Karpas-422 (cell line): ENCODE data around the gene HOMER1. TPM values are rescaled to one million over a fixed set of nuclear protein-coding genes. Genes with fewer than 3 reads are reported as not detected.

Experiments used
- DNase-seq: peaks from one replicate; pipeline ENCODE4 v3.0.0-alpha.2; 2015
- H2AFZ ChIP-seq: fragments of 200-600 bp; sonication (generic); 2 replicates; pipeline ENCODE4 v1.6.1; 2014; ENCODE audit warnings: antibody characterized with exemption, low read length, mixed read lengths
- H3K27ac ChIP-seq: fragments of 200-600 bp; sonication (generic); 2 replicates; pipeline ENCODE4 v1.5.1; 2014; ENCODE audit warnings: mild to moderate bottlenecking, low read length, moderate library complexity
- H3K27me3 ChIP-seq: fragments of 200-600 bp; sonication (generic); 2 replicates; pipeline ENCODE4 v1.6.1; 2014; ENCODE audit warnings: low read length, mixed read lengths
- H3K36me3 ChIP-seq: fragments of 200-600 bp; sonication (generic); 2 replicates; pipeline ENCODE4 v1.6.1; 2014; ENCODE audit warnings: low read length, mixed read lengths; ENCODE audit not compliant: insufficient read depth
- H3K4me1 ChIP-seq: fragments of 200-600 bp; sonication (generic); 2 replicates; pipeline ENCODE4 v1.6.1; 2014; ENCODE audit warnings: mild to moderate bottlenecking, low read length, mixed read lengths
- H3K4me2 ChIP-seq: fragments of 200-600 bp; sonication (generic); 2 replicates; pipeline ENCODE4 v1.6.1; 2014; ENCODE audit warnings: low read length, low read depth, mild to moderate bottlenecking; ENCODE audit not compliant: poor library complexity, severe bottlenecking
- H3K4me3 ChIP-seq: fragments of 200-600 bp; sonication (generic); 2 replicates; pipeline ENCODE4 v1.5.1; 2014; ENCODE audit warnings: mild to moderate bottlenecking, antibody characterized with exemption, low read length, mixed read lengths
- H3K79me2 ChIP-seq: fragments of 200-600 bp; sonication (generic); 2 replicates; pipeline ENCODE4 v1.6.1; 2014; ENCODE audit warnings: mild to moderate bottlenecking, low read length, mixed read lengths
- H3K9ac ChIP-seq: fragments of 200-600 bp; sonication (generic); 2 replicates; pipeline ENCODE4 v1.6.0; 2014; ENCODE audit warnings: low read length
- H3K9me2 ChIP-seq: fragments of 200-600 bp; sonication (generic), shearing (Covaris generic); replicated peaks from 2 replicates; pipeline ENCODE4 v1.6.0; 2014; ENCODE audit warnings: mild to moderate bottlenecking, low read length, moderate library complexity; ENCODE audit not compliant: insufficient read depth
- H3K9me3 ChIP-seq: fragments of 300-700, 200-600 bp; sonication (generic); 2 replicates; pipeline ENCODE4 v1.6.1; 2014; ENCODE audit warnings: low read length, mixed read lengths
- H4K20me1 ChIP-seq: fragments of 200-600 bp; sonication (generic); 2 replicates; pipeline ENCODE4 v1.6.1; 2014; ENCODE audit warnings: mild to moderate bottlenecking, antibody characterized with exemption, low read length, low read depth; ENCODE audit not compliant: insufficient read depth
- total RNA-seq: library from RNA; depleted of rRNA; stranded (reverse); fragments of >200 nt; shearing (Covaris generic); gene quantifications from 2 replicates; pipeline ENCODE4 v1.2.3, GENCODE V29; 2014; ENCODE audit warnings: low replicate concordance

The HOMER1 gene
- total RNA-seq, 1 experiment from 2014 or later = 1.1 TPM

DNA sequence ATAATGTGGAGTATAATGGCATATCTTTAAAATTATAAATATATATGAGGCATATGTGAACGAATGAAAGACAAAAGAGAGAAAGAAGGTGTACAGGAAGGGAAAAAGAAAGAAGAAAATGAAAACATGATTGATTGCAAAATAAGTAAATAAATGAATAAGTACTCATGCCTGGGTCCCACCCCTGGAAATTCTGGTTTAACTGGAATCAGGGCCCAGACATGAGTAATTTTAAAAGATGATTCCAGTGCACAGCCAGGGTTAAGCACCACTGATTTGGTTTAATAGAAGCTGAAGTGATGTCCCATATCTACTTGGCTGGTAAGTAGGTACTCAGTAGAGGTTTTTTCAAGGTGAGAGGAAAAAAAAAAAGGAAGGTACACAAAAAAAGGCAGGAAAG lies 34.0 kb upstream of the HOMER1 start:
- H3K36me3 ChIP-seq = no peaks in the 10 kb centered on the region
- H3K9ac ChIP-seq = no peak overlapping the region
- no peak for DNase-seq
- H3K9me3 ChIP-seq = no peaks in the 10 kb centered on the region
- H3K4me2 ChIP-seq = no peak overlapping the region
- no peaks in the 10 kb centered on the region for H4K20me1 ChIP-seq
- H3K27ac ChIP-seq = no peak overlapping the region
- H3K9me2 ChIP-seq = no peaks in the 10 kb centered on the region
- H3K27me3 ChIP-seq = no peaks in the 10 kb centered on the region
- H3K79me2 ChIP-seq = no peaks in the 10 kb centered on the region
- H3K4me1 ChIP-seq = no peaks in the 10 kb centered on the region
- H3K4me3 ChIP-seq = no peak overlapping the region
- H2AFZ ChIP-seq = no peak overlapping the region

DNA sequence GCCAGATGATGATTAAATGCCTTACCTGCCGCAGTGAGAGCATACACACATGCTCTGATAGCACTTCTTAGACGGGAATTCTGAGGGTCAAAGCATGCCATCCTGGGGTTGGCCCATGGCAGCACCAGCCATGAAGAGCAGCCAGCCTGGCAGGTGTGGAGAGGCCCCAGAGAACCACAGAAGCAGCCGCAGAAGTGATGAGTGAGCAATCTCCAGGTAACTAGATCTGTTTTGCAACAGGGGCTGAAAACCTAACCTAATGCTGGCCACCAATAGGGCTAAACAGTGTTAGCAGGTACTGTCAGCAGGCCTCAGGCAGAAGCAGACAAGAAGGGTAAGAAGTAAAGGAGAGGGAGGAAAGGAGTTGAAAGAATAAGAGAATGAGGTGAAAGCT lies 33.5 kb upstream of the HOMER1 start:
- H2AFZ ChIP-seq = no peak overlapping the region
- H3K27ac ChIP-seq = no peak overlapping the region
- H4K20me1 ChIP-seq = no peaks in the 10 kb centered on the region
- H3K79me2 ChIP-seq = no peaks in the 10 kb centered on the region
- no peak overlapping the region for H3K4me3 ChIP-seq
- no peaks in the 10 kb centered on the region for H3K4me1 ChIP-seq
- no peaks in the 10 kb centered on the region for H3K36me3 ChIP-seq
- H3K9ac ChIP-seq = no peak overlapping the region
- no peaks in the 10 kb centered on the region for H3K9me3 ChIP-seq
- H3K4me2 ChIP-seq = no peak overlapping the region
- no peaks in the 10 kb centered on the region for H3K9me2 ChIP-seq
- no peak for DNase-seq
- H3K27me3 ChIP-seq = no peaks in the 10 kb centered on the region

DNA sequence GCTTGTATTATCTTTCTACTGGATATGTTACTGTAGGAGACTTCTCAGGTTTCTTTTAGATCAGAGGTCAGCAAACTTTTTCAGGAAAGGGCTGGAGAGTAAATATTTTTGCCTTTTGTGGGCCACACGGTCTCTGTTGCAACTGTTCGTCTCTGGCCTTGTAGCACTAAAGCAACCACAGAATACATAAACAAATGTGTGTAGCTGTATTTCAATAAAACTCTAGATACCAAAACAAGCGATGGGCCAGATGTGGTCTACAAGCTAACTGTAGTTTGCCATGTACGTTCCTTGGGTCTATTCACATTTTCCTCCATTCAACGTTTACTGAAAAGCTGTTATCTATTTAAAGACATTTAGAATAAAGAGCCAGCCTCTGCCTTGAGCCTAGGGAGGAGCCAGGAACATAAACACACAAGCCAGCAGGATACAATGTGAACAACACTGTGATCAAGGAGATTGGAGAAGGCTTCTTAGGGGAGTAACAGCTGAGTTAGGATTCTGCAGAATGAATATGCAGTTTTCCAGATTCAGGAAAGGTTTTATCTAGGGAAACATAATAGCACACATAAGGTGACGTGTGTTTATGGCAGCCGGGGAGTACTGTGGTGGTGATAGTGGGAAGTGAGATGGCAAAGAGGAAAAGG lies 33.0 kb upstream of the HOMER1 start:
- Histone ChIP-seq H3K4me1 (no peaks in the 10 kb centered on the region), H3K4me3 (no peak overlapping the region), H4K20me1 (no peaks in the 10 kb centered on the region), H2AFZ (no peak overlapping the region), H3K4me2 (no peak overlapping the region), H3K27me3 (no peaks in the 10 kb centered on the region), H3K9me3 (no peaks in the 10 kb centered on the region), H3K27ac (no peak overlapping the region), H3K79me2 (no peaks in the 10 kb centered on the region), H3K9me2 (no peaks in the 10 kb centered on the region), H3K9ac (no peak overlapping the region), H3K36me3 (no peaks in the 10 kb centered on the region)
- DNase-seq = no peak

DNA sequence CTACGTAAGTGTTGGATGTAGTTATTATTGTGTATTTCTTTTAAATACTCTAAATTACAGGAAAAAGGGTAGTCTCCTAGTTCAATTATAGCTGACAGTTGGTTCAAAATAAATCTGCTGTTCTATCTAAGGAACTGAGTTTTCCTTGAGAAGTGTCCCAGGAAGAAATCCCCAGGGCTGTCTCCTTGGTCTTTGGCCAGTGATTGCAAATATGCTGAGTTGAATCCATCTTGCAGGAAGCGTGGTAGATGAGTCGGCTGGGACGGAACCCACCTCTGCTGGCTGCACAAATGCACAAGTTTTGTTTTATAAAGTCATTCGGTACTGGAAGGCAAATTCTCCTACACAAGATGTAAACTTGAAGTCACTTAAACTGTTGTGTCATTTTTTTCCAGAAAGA lies 30.2 kb upstream of the HOMER1 start:
- H3K79me2 ChIP-seq = no peaks in the 10 kb centered on the region
- H3K27me3 ChIP-seq = no peaks in the 10 kb centered on the region
- H2AFZ ChIP-seq = no peak overlapping the region
- H3K27ac ChIP-seq = no peak overlapping the region
- H3K4me1 ChIP-seq = no peaks in the 10 kb centered on the region
- no peaks in the 10 kb centered on the region for H3K9me3 ChIP-seq
- H3K9me2 ChIP-seq = no peaks in the 10 kb centered on the region
- H3K4me3 ChIP-seq = no peak overlapping the region
- no peaks in the 10 kb centered on the region for H4K20me1 ChIP-seq
- no peak for DNase-seq
- no peak overlapping the region for H3K4me2 ChIP-seq
- H3K36me3 ChIP-seq = no peaks in the 10 kb centered on the region
- H3K9ac ChIP-seq = no peak overlapping the region

DNA sequence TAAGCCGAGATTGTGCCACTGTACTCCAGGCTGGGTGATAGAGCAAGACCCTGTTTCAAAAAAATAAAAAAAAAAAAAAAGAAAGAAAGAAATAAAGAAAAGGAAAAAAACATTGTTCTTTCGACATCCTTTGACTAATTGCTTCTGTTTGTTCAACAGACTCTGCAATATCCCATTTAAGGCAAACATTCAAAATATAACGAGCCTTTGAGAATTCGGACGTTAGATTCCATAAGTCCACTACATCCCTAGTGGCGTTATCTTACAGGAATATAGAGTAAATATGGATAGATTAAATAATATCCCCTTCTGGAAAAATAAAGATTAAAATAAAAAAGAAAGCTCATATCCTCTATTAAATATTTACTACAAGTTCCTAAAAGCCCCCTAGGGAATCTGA lies 27.0 kb upstream of the HOMER1 start:
- no peak overlapping the region for H3K27ac ChIP-seq
- no peaks in the 10 kb centered on the region for H3K27me3 ChIP-seq
- no peak for DNase-seq
- H4K20me1 ChIP-seq = no peaks in the 10 kb centered on the region
- no peak overlapping the region for H3K9ac ChIP-seq
- H3K36me3 ChIP-seq = no peaks in the 10 kb centered on the region
- no peak overlapping the region for H3K4me2 ChIP-seq
- H3K4me3 ChIP-seq = no peak overlapping the region
- no peaks in the 10 kb centered on the region for H3K79me2 ChIP-seq
- no peaks in the 10 kb centered on the region for H3K9me3 ChIP-seq
- H3K4me1 ChIP-seq = no peaks in the 10 kb centered on the region
- H3K9me2 ChIP-seq = no peaks in the 10 kb centered on the region
- H2AFZ ChIP-seq = no peak overlapping the region

DNA sequence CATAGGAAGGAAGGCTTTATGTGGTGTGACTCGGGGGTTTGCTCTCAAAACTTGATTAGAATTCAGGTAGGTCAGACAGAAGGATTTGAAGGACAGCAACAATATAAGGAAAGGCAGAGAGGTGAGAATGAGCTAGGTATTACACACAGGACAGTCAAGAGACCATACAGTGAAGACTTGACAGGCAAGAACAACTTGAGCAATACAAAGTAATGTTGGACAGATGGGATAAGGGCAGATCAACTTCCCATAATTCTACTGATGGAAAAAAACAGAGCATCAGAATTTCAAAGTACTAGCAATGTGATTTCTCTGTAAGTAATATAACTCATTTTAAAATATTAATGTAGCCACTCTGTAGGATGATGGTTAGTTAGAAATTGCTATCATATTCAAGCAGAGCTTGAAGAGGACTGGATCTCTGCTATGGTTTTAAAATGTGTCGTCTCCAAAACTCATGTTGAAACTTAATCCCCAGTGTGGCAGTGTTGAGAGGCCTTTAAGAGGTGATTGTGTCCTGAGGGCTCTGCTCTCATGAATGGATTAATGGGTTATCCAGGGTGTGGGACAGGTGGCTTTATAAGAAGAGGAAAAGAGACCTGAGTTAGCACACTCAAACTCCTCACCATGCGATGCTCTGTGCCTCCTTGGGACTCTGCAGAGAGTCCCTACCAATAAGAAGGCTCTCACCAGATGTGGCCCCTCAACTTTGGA lies 22.4 kb upstream of the HOMER1 start:
- no peak overlapping the region for H3K27ac ChIP-seq
- H3K79me2 ChIP-seq = no peaks in the 10 kb centered on the region
- DNase-seq = no peak
- H3K4me2 ChIP-seq = no peak overlapping the region
- H3K4me1 ChIP-seq = no peaks in the 10 kb centered on the region
- no peaks in the 10 kb centered on the region for H3K9me3 ChIP-seq
- no peaks in the 10 kb centered on the region for H4K20me1 ChIP-seq
- no peak overlapping the region for H2AFZ ChIP-seq
- no peaks in the 10 kb centered on the region for H3K9me2 ChIP-seq
- H3K36me3 ChIP-seq = no peaks in the 10 kb centered on the region
- no peaks in the 10 kb centered on the region for H3K27me3 ChIP-seq
- no peak overlapping the region for H3K4me3 ChIP-seq
- no peak overlapping the region for H3K9ac ChIP-seq

DNA sequence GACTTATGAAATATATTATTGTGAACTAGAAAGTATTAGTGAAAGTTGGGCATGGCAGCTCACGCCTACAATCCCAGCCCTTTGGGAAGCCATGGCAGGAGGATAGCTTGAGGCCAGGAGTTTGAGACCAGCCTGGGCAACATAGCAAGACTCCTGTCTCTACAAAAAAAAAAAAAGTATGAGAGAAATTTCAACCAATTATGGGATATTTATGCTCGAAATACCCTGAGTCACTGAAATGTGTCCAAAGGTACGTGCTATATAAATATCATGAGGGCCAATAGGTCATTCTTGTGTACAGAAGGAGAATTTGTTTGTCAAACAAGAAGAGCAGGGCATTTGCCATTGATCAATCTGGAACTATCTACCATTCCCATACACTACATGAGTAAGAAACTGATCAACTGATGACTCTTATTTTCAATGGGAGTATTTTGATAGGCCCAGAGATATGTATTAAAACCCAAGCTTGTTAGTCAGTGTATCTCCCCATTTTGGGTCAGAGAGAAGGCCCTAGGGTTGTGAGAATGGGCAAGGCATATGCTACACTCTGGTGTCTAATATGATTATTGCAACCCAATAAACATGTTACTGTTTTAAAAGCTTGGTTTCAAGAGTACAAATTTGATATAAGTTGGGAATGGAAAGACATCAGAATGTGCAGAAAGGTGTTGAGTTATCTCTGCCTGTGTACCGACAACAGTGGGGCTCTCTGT lies 21.7 kb upstream of the HOMER1 start:
- Histone ChIP-seq H2AFZ (no peak overlapping the region), H3K4me2 (no peak overlapping the region)

DNA sequence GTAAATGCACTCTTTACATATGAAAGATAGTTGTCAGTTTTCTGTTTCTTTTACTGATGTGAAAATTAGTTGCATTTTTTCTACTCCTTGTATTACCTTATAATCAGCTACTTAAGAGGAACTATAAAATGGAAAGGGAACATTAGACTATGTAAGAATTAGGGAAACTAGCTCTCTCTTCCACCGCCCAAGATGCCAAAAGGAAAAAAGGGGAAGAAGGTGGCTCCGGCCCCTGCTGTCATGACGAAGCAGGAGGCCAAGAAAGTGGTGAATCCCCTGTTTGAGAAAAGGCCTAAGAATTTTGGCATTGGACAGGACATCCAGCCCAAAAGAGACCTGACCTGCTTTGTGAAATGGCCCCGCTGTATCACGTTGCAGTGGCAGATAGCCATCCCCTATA lies 15.2 kb upstream of the HOMER1 start:
- H3K9ac ChIP-seq = no peak overlapping the region
- H3K36me3 ChIP-seq = no peaks in the 10 kb centered on the region
- H3K27me3 ChIP-seq = no peaks in the 10 kb centered on the region
- no peak overlapping the region for H3K4me3 ChIP-seq
- H3K4me2 ChIP-seq = no peak overlapping the region
- H3K27ac ChIP-seq = no peak overlapping the region
- no peaks in the 10 kb centered on the region for H3K79me2 ChIP-seq
- H3K9me2 ChIP-seq = no peaks in the 10 kb centered on the region
- no peak overlapping the region for H2AFZ ChIP-seq
- H3K9me3 ChIP-seq = no peaks in the 10 kb centered on the region
- no peak for DNase-seq
- H4K20me1 ChIP-seq = no peaks in the 10 kb centered on the region
- no peaks in the 10 kb centered on the region for H3K4me1 ChIP-seq

More for the DNA sequence above, 21.7 kb upstream of the HOMER1 start:
- Histone ChIP-seq H3K4me3 (no peak overlapping the region), H3K36me3 (no peaks in the 10 kb centered on the region), H4K20me1 (no peaks in the 10 kb centered on the region), H3K9ac (no peak overlapping the region), H3K27ac (no peak overlapping the region), H3K9me2 (no peaks in the 10 kb centered on the region), H3K27me3 (no peaks in the 10 kb centered on the region), H3K79me2 (no peaks in the 10 kb centered on the region), H3K9me3 (no peaks in the 10 kb centered on the region), H3K4me1 (no peaks in the 10 kb centered on the region)
- no peak for DNase-seq
